Adrenal gland (tissue), 12 donors: ENCODE results near the gene RET. TPM values are rescaled to one million over a fixed set of nuclear protein-coding genes. Genes with fewer than 3 reads are reported as not detected.
A peak's percentile ranks its signal among the peaks of the same experiment; 100 is the strongest.

Experiments
- DNase-seq, 7 donors: peaks; one replicate each; pipeline ENCODE4 v3.0.0-alpha.2; 2019 to 2020
- H3K27ac ChIP-seq, 5 donors: fragments of 200-600 bp; sonication (generic) in 4 of 5; 1 replicate in 3 of 5; 2 replicates in 2 of 5; pipeline versions ENCODE4 v1.5.1 to v1.8.0; 2016 to 2020; ENCODE audit warnings: mild to moderate bottlenecking in 1 of 5
- H3K27me3 ChIP-seq: fragments of 200-600 bp; 2 replicates; pipeline ENCODE4 v1.8.0; 2021
- H3K36me3 ChIP-seq, 2 donors: fragments of 200-600 bp; replicated peaks in 1 of 2; 1 replicate in 1 of 2; 2 replicates in 1 of 2; pipeline versions ENCODE4 v1.5.1 to v1.8.0; 2018 to 2022
- H3K4me1 ChIP-seq, 2 donors: fragments of 200-600 bp; replicated peaks in 1 of 2; 1 replicate in 1 of 2; 2 replicates in 1 of 2; pipeline versions ENCODE4 v1.5.1 to v1.8.0; 2018 to 2021
- H3K4me3 ChIP-seq, 4 donors: fragments of 200-600 bp; sonication (generic) in 3 of 4; one replicate each; pipeline ENCODE4 v1.5.1; 2016 to 2018
- H3K9me3 ChIP-seq, 3 donors: fragments of 200-600 bp; sonication (generic) in 1 of 3; replicated peaks in 1 of 3; 1 replicate in 2 of 3; 2 replicates in 1 of 3; pipeline versions ENCODE4 v1.5.1 to v1.8.0; 2016 to 2021
- POLR2A ChIP-seq, 2 donors: fragments of 450-650 bp; IDR thresholded peaks; one replicate each; pipeline ENCODE4 v1.6.1; 2017; ENCODE audit warnings: antibody characterized with exemption in 2 of 2, mild to moderate bottlenecking in 2 of 2, moderate library complexity in 1 of 2
- WGBS, 4 donors: extraction: QIAGEN DNeasy Blood & Tissue Kit in 2 of 4; methylation state at CpG; one replicate each; pipeline versions ENCODE4 v1.1.5 to v1.1.7; 2013 to 2017; 5-methylcytosine and 5-hydroxymethylcytosine counted together
- intact Hi-C, 2 donors: fragments of 100-400 bp; cut with DNase I; formaldehyde crosslinking; loops; one replicate each; pipeline versions ENCODE4 v1.14.1 to v1.15.0; 2022 to 2023
- polyA plus RNA-seq, 3 donors: library from polyadenylated mRNA; stranded (reverse); fragments of 200-250 nt in 2 of 3; fragments of 350-450 nt in 1 of 3; fragmentation: Illumina TruSeq in 1 of 3; extraction: RNeasy Lipid Tissue Mini Kit (QIAGEN cat#74804) in 1 of 3; gene quantifications; one replicate each; pipeline ENCODE4 v1.2.3, GENCODE V29; 2013 to 2014
- total RNA-seq, 9 donors: library from RNA; depleted of rRNA in 4 of 9; stranded (reverse); fragments of >200 nt in 4 of 9; fragments of 120-200 nt in 1 of 9; fragmentation: NEBNext Ultra II Directional in 1 of 9; extraction: Animal tissue kit (Norgen Biotek cat#: 25700) in 1 of 9; gene quantifications; one replicate each; pipeline versions ENCODE4 v1.1.0 to v1.2.4, GENCODE V29; 2013 to 2023
- TF ChIP-seq, protein P1 (sequence below), 6 experiments: fragments of 450-650 bp in 4 of 6; fragments of 200-600 bp in 2 of 6; sonication (generic) in 1 of 6; IDR thresholded peaks; 1 replicate in 5 of 6; 2 replicates in 1 of 6; pipeline versions ENCODE4 v1.5.1 to v1.8.0; 2016 to 2021; ENCODE audit warnings: antibody characterized with exemption in 6 of 6, mild to moderate bottlenecking in 2 of 6, moderate library complexity in 1 of 6
- donor health status: healthy with polysubstance abuse.
- donor health status: Bipolar disorder and iron deficiency.
- donor health status: DM: yes; HTN: yes; CAD: no.
- donor health status: DM: no; HTN: no; CAD: no.
- donor health status: DM: no; HTN: no; CAD: no.
- donor health status: DM: yes; HTN: yes; CAD: no.

RET gene
- total and polyA plus RNA-seq, 12 donors: 1.6 to 43.6 (median 6.0) TPM

DNA sequence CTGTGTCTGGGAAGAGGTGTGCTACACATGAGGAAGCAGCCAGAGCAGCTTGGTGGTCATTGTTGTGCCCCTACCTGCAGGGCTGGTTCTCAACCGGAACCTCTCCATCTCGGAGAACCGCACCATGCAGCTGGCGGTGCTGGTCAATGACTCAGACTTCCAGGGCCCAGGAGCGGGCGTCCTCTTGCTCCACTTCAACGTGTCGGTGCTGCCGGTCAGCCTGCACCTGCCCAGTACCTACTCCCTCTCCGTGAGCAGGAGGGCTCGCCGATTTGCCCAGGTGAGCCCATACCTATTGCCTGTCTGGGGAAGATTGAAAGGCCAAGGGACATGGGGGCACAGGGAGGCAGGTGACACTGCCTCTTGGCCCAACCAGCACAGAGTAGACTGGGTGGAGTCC, 32.1 kb downstream of the RET start:
- Histone ChIP-seq H3K4me1 (peaks cover 3 to 17% of the 10 kb centered on the region in 2 donors), H3K27me3 (no peaks in the 10 kb centered on the region), H3K27ac (no peak overlapping the region), H3K9me3 (no peaks in the 10 kb centered on the region), H3K4me3 (no peak overlapping the region), H3K36me3 (no peaks in the 10 kb centered on the region)
- intact Hi-C loops: loop anchor here in 1 of 2 donors (5.0 kb wide), 1 partner anchor 242 kb away; no protein-coding TSS in a partner anchor
- TF ChIP-seq, protein P1, sequence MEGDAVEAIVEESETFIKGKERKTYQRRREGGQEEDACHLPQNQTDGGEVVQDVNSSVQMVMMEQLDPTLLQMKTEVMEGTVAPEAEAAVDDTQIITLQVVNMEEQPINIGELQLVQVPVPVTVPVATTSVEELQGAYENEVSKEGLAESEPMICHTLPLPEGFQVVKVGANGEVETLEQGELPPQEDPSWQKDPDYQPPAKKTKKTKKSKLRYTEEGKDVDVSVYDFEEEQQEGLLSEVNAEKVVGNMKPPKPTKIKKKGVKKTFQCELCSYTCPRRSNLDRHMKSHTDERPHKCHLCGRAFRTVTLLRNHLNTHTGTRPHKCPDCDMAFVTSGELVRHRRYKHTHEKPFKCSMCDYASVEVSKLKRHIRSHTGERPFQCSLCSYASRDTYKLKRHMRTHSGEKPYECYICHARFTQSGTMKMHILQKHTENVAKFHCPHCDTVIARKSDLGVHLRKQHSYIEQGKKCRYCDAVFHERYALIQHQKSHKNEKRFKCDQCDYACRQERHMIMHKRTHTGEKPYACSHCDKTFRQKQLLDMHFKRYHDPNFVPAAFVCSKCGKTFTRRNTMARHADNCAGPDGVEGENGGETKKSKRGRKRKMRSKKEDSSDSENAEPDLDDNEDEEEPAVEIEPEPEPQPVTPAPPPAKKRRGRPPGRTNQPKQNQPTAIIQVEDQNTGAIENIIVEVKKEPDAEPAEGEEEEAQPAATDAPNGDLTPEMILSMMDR (IDR thresholded peaks at IDR 0.05): no peak
- no peak for TF ChIP-seq POLR2A (IDR thresholded peaks at IDR 0.05)
- no peak for DNase-seq
- 93 to 100% (median 94%) methylated on average over 3 to 12 of the region's 12 CpGs; no CpG with 5 or more reads in 1 of the 4 donors for WGBS, 4 donors

GRCh38 chr10:43109671-43110249, 32.9 kb downstream of the RET start:
- no peak overlapping the region for H3K4me3 ChIP-seq
- peaks cover 3 to 11% of the 10 kb centered on the region in 2 donors for H3K4me1 ChIP-seq
- no peaks in the 10 kb centered on the region for H3K36me3 ChIP-seq
- no peaks in the 10 kb centered on the region for H3K9me3 ChIP-seq
- H3K27ac ChIP-seq: no peak overlapping the region
- no peak for DNase-seq
- no peaks in the 10 kb centered on the region for H3K27me3 ChIP-seq
- intact Hi-C loops: loop anchor here in 1 of 2 donors (5.0 kb wide), 1 partner anchor 242 kb away; no protein-coding TSS in a partner anchor
- TF ChIP-seq, protein P1 (IDR thresholded peaks at IDR 0.05): no peak
- TF ChIP-seq POLR2A (IDR thresholded peaks at IDR 0.05): no peak
- 82 to 86% (median 84%) methylated on average over 19 to 20 of the region's 20 CpGs for WGBS, 4 donors

DNA sequence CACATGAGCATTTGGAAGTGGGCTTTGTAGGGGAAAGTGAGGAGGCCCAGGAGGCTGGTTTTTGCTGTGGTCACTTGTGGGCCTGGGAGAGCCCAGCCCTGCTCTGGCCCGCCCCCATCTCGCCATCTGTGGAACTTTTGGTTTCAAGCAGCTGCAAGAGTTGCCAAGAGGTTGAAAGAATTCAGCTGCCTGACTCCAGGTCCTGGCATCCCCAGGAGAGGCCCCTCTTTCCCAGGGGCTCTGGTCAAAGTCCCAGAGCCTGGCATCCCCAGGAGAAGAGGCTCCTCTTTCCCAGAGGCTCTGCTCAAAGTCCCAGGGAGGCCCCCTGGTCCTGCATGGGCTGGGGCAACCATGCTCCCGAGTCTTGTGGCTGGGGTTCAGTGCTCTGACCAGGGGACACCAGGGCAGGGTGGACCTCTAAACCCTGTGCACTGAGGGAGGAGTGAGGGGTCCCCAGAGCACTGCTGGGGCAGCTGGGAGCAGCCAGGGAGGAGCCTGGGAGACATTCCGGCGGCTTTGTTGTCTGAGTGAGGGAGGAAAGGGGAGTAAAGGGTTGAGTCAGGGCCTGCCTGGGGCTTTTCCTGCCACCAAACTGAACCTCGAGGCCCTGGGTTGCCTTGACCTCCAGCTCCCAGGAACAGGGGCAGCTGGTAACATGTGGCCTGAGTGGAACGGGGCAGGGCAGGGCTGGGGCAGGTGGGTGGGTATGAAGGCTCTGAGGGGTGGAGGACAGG, 33.6 kb downstream of the RET start:
- H3K27ac ChIP-seq: no peak overlapping the region
- intact Hi-C loops: no loop called here
- H3K4me3 ChIP-seq: no peak overlapping the region
- no peaks in the 10 kb centered on the region for H3K36me3 ChIP-seq
- no peaks in the 10 kb centered on the region for H3K9me3 ChIP-seq
- DNase-seq: peak in 1 of 7 donors; percentile 14
- H3K27me3 ChIP-seq: no peaks in the 10 kb centered on the region
- no peak for TF ChIP-seq POLR2A (IDR thresholded peaks at IDR 0.05)
- TF ChIP-seq, protein P1 (IDR thresholded peaks at IDR 0.05): no peak
- peaks cover 3 to 4% of the 10 kb centered on the region in 2 donors for H3K4me1 ChIP-seq
- 52 to 62% (median 57%) methylated on average over 6 to 7 of the region's 7 CpGs for WGBS, 4 donors

GRCh38 chr10:43111101-43111500, 34.2 kb downstream of the RET start:
- intact Hi-C loops: no loop called here
- H3K27me3 ChIP-seq: no peaks in the 10 kb centered on the region
- H3K9me3 ChIP-seq: no peaks in the 10 kb centered on the region
- no peaks in the 10 kb centered on the region for H3K4me1 ChIP-seq
- no peaks in the 10 kb centered on the region for H3K36me3 ChIP-seq
- H3K27ac ChIP-seq: no peak overlapping the region
- no peak for DNase-seq
- no peak for TF ChIP-seq POLR2A (IDR thresholded peaks at IDR 0.05)
- TF ChIP-seq, protein P1 (IDR thresholded peaks at IDR 0.05): no peak
- no peak overlapping the region for H3K4me3 ChIP-seq
- 70 to 92% (median 86%) methylated on average over 4 to 11 of the region's 11 CpGs for WGBS, 4 donors
